COR-L47 (cell line): ENCODE measurements around the gene TIMM10.
A peak's percentile ranks its signal among the peaks of the same experiment; 100 is the strongest.
"Not testable (repeated sequence)": the region's sequence is repeated elsewhere in the genome, so short reads cannot be mapped to it uniquely, and the experiment has no call there.

Experiments used
- DNase-seq: peaks from one replicate; lab custom pipeline; 2025; lab: John Stamatoyannopoulos, UW

Gene TIMM10

GRCh38 chr11:57541169-57541568 lies 10.6 kb upstream of the TIMM10 start:
- DNase-seq: no peak

- DNase-seq: no peak
Measured at GRCh38 chr11:57539342-57539741, 8.8 kb upstream of the TIMM10 start.

- no peak for DNase-seq
Measured at GRCh38 chr11:57536947-57537619, 6.5 kb upstream of the TIMM10 start, which contains the start of gene SMTNL1. Gene SMTNL1, plus strand, starts transcription at chr11:57537595. Its CDS starts 5,048 bp downstream, at chr11:57542643.

- DNase-seq: not testable (repeated sequence)
Measured at GRCh38 chr11:57534449-57534848, 3.9 kb upstream of the TIMM10 start.

GRCh38 chr11:57530215-57530595 lies 349 bp downstream of the TIMM10 start:
- no peak for DNase-seq

GRCh38 chr11:57529012-57529411 lies 1.5 kb downstream of the TIMM10 start:
- DNase-seq: no peak

- peak; percentile 54 for DNase-seq
Measured at GRCh38 chr11:57527056-57527631, 3.4 kb downstream of the TIMM10 start.

- no peak for DNase-seq
Measured at GRCh38 chr11:57523419-57523818, 7.1 kb downstream of the TIMM10 start.

GRCh38 chr11:57521116-57521515 lies 9.4 kb downstream of the TIMM10 start:
- no peak for DNase-seq

GRCh38 chr11:57516061-57516443 lies 14.5 kb downstream of the TIMM10 start:
- DNase-seq: no peak

GRCh38 chr11:57515332-57516060 lies 15.1 kb downstream of the TIMM10 start, which contains the start of gene SLC43A1:
Gene SLC43A1, minus strand, starts transcription at chr11:57515702. Its CDS starts 1,591 bp downstream, at chr11:57514111.
- DNase-seq: peak; percentile 12

- DNase-seq: peak; percentile 22
Measured at GRCh38 chr11:57514538-57515331, 15.8 kb downstream of the TIMM10 start.

- DNase-seq: peak; percentile 60
Measured at GRCh38 chr11:57513911-57514537, 16.5 kb downstream of the TIMM10 start.

GRCh38 chr11:57513452-57513795 lies 17.1 kb downstream of the TIMM10 start:
- DNase-seq: no peak

- no peak for DNase-seq
Measured at GRCh38 chr11:57512646-57513451, 17.7 kb downstream of the TIMM10 start.

- DNase-seq: no peak
Measured at GRCh38 chr11:57511741-57512430, 18.7 kb downstream of the TIMM10 start.

- no peak for DNase-seq
Measured at GRCh38 chr11:57508341-57509170, 22.0 kb downstream of the TIMM10 start.

- no peak for DNase-seq
Measured at GRCh38 chr11:57506522-57506921, 24.0 kb downstream of the TIMM10 start.

- DNase-seq: no peak
Measured at GRCh38 chr11:57504511-57504910, 26.0 kb downstream of the TIMM10 start.
